AG04449 (cell line): ENCODE results near the gene PTPN23.

ENCODE experiments used
- CTCF ChIA-PET: fragments of 350-600 bp; formaldehyde crosslinking; extraction: SDS; loops from one replicate; lab custom pipeline; 2021; ENCODE audit warnings: antibody characterized with exemption; lab: Yijun Ruan, JAX
- POLR2A ChIA-PET: fragments of 400-600, 350-600 bp; formaldehyde crosslinking; extraction: SDS; loops from one replicate; lab custom pipeline; 2020; ENCODE audit warnings: antibody characterized with exemption, inconsistent platforms; lab: Yijun Ruan, JAX
- DNase-seq: peaks from one replicate; pipeline ENCODE4 v3.0.0-alpha.2; 2010; ENCODE audit warnings: low read depth, low spot score
- H3K4me3 ChIP-seq: 2 replicates; pipeline ENCODE4 v1.5.1; 2011; ENCODE audit warnings: low read depth, mild to moderate bottlenecking, control low read depth, low read length
- CTCF ChIP-seq: IDR thresholded peaks from one replicate; pipeline ENCODE4 v1.5.1; 2011; ENCODE audit warnings: mild to moderate bottlenecking, moderate library complexity, low read length, control low read depth, inconsistent platforms; ENCODE audit not compliant: insufficient read depth; ENCODE audit errors: missing control alignments

The PTPN23 gene

DNA sequence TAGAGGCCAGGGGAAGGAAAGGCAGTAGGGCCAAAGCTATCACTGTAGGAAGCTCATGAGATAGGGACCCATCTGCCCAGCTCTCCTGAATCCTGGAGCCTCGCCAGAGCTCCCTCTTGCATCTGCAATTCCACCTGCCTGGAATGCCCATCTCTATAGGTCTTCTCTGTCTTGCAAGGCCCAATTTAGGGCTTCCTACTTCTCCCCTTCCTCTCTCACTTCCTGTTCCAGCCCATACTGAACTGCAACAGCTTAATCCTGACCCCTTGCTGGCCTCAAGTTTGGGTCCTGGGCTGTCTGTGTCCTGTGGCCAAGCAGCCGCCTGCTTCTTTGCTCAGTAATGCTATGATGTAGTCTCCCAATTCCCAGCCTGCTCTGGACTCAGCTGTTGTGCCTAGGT is 3.6 kb upstream of the PTPN23 start:
- TF ChIP-seq CTCF: no peak
- ChIA-PET CTCF (interaction anchor here (0.6 to 1.9 kb wide), 6 partner anchors 8 to 675 kb away, joined by 3 to 4 read pairs (median 3); no protein-coding TSS in a partner anchor), POLR2A (no interaction called here)
- H3K4me3 ChIP-seq: no peak overlapping the region
- no peak for DNase-seq

- POLR2A ChIA-PET: no interaction called here
- no peak for DNase-seq
- TF ChIP-seq CTCF: no peak
- CTCF ChIA-PET: interaction anchor here (1.4 to 2.3 kb wide), 3 partner anchors 9 to 469 kb away, joined by 3 to 16 read pairs (median 4); no protein-coding TSS in a partner anchor
- H3K4me3 ChIP-seq: no peak overlapping the region
Measured at GRCh38 chr3:47378869-47379268, 2.0 kb upstream of the PTPN23 start.

DNA sequence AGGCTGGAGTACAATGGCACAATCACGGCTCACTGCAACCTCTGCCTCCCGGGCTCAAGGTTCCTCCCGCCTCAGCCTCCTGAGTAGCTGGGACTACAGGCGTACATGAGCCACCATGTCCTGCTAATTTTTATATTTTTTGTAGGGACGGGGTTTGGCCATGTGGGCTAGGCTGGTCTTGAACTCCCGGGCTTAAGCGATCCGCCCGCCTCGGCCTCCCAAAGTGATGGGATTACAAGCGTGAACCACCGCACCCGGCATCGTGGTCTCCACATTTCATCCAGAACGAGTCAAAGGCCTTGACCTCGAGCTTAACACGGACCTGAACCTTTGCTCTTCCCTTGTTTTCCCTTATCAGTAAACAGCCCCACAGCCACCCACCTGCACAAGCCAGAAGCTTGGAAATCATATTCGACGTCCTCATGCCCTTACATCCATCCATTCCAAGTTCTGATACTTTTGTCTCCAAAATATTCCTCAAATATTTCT is 1.4 kb upstream of the PTPN23 start:
- no peak for DNase-seq
- ChIA-PET CTCF (interaction anchor here (2.3 kb wide), 1 partner anchor 10 kb away, joined by 16 read pairs; no protein-coding TSS in a partner anchor), POLR2A (no interaction called here)
- TF ChIP-seq CTCF: no peak
- H3K4me3 ChIP-seq: peak overlapping the region; percentile 99

GRCh38 chr3:47380026-47380600 is 708 bp upstream of the PTPN23 start:
- POLR2A ChIA-PET: interaction anchor here (0.6 to 1.4 kb wide), 7 partner anchors 12 to 215 kb away, joined by 3 to 4 read pairs (median 3); no protein-coding TSS in a partner anchor
- no peak for DNase-seq

GRCh38 chr3:47381317-47382157 is 716 bp downstream of the PTPN23 start:
- ChIA-PET POLR2A (interaction anchor here (1.4 kb wide), 1 partner anchor 17 kb away, joined by 4 read pairs; no protein-coding TSS in a partner anchor), CTCF (interaction anchor here (1.1 kb wide), 1 partner anchor 10 kb away, joined by 3 read pairs; no protein-coding TSS in a partner anchor)
- no peak for TF ChIP-seq CTCF
- peak overlapping the region; percentile 99 for H3K4me3 ChIP-seq
- no peak for DNase-seq

More at GRCh38 chr3:47380026-47380600, 708 bp upstream of the PTPN23 start:
- no peak for TF ChIP-seq CTCF
- peak overlapping the region; percentile 99 for H3K4me3 ChIP-seq
- CTCF ChIA-PET: interaction anchor here (0.9 to 2.3 kb wide), 3 partner anchors 9 to 14 kb away, joined by 3 to 16 read pairs (median 6); no protein-coding TSS in a partner anchor
